H1 (cell line): Measurements from ENCODE around the gene UCHL1. TPM values are rescaled to one million over a fixed set of nuclear protein-coding genes. Genes with fewer than 3 reads are reported as not detected.
A peak's percentile ranks its signal among the peaks of the same experiment; 100 is the strongest.

Experiments used
- CTCF ChIA-PET: fragments of 300-600 bp; sonication (Branson Sonifier 250); formaldehyde crosslinking; loops from one replicate; lab custom pipeline; 2021; ENCODE audit not compliant: partially characterized antibody; lab: Charles Lee
- POLR2A ChIA-PET: fragments of 300-600 bp; sonication (Branson Sonifier 250); formaldehyde crosslinking; loops from one replicate; lab custom pipeline; 2021; ENCODE audit warnings: inconsistent platforms; ENCODE audit not compliant: partially characterized antibody; lab: Charles Lee
- DNase-seq, 2 experiments: peaks; one replicate each; pipeline versions ENCODE4 v3.0.0 to v3.0.0-alpha.2; 2010 to 2022; ENCODE audit warnings: low spot score in 2 of 2, low read depth in 1 of 2, mixed read lengths in 1 of 2
- FAIRE-seq: peaks from 2 replicates; lab custom pipeline; 2011; peaks lifted over from hg19 to GRCh38; lab: Jason Lieb, UNC
- H2AFZ ChIP-seq: 2 replicates; pipeline ENCODE4 v1.8.1; 2012; ENCODE audit warnings: low read length, inconsistent platforms
- H2AK5ac ChIP-seq: 2 replicates; pipeline ENCODE4 v1.6.1; 2013; ENCODE audit warnings: low read depth, low read length
- H2BK120ac ChIP-seq: replicated peaks from 2 replicates; pipeline ENCODE3; 2013; ENCODE audit warnings: low read depth, low read length, inconsistent platforms
- H2BK12ac ChIP-seq: 2 replicates; pipeline ENCODE4 v1.6.1; 2013; ENCODE audit warnings: low read depth, low read length
- H2BK15ac ChIP-seq: 2 replicates; pipeline ENCODE4 v1.6.1; 2013; ENCODE audit warnings: low read length
- H2BK20ac ChIP-seq: 2 replicates; pipeline ENCODE4 v1.6.1; 2013; ENCODE audit warnings: low read length
- H2BK5ac ChIP-seq: 2 replicates; pipeline ENCODE4 v1.6.1; 2013; ENCODE audit warnings: low read depth, low read length
- H3K14ac ChIP-seq: 2 replicates; pipeline ENCODE4 v1.6.1; 2013; ENCODE audit warnings: inconsistent platforms; ENCODE audit not compliant: insufficient read length
- H3K18ac ChIP-seq: 2 replicates; pipeline ENCODE4 v1.6.1; 2013; ENCODE audit warnings: low read length; ENCODE audit errors: extremely low read depth
- H3K23ac ChIP-seq: 2 replicates; pipeline ENCODE4 v1.6.1; 2013; ENCODE audit warnings: inconsistent platforms; ENCODE audit not compliant: insufficient read length
- H3K23me2 ChIP-seq: 2 replicates; pipeline ENCODE4 v1.6.1; 2013; ENCODE audit warnings: low read depth, low read length
- H3K27ac ChIP-seq: 2 replicates; pipeline ENCODE4 v1.6.1; 2011; ENCODE audit warnings: low read depth, low read length, inconsistent platforms
- H3K27me3 ChIP-seq, 4 experiments: replicated peaks in 1 of 4; 1 replicate in 1 of 4; 2 replicates in 3 of 4; pipeline versions ENCODE4 v1.6.1 to v1.8.1; 2011 to 2013; ENCODE audit warnings: low read length in 3 of 4, mild to moderate bottlenecking in 3 of 4, inconsistent platforms in 2 of 4, mixed read lengths in 2 of 4, moderate library complexity in 1 of 4; ENCODE audit not compliant: control insufficient read depth in 3 of 4, insufficient read depth in 3 of 4; ENCODE audit errors: extremely low read depth in 1 of 4
- H3K36me3 ChIP-seq, 4 experiments: 2 replicates each; pipeline versions ENCODE4 v1.6.1 to v1.8.1; 2011 to 2013; ENCODE audit warnings: mild to moderate bottlenecking in 4 of 4, low read length in 3 of 4, moderate library complexity in 2 of 4, control low read depth in 1 of 4, inconsistent platforms in 1 of 4; ENCODE audit not compliant: insufficient read depth in 4 of 4, control insufficient read depth in 2 of 4
- H3K4ac ChIP-seq: replicated peaks from 2 replicates; pipeline ENCODE3; 2013; ENCODE audit warnings: low read length, low read depth, mixed read lengths, inconsistent platforms; ENCODE audit not compliant: insufficient read length
- H3K4me1 ChIP-seq, 4 experiments: replicated peaks in 1 of 4; 1 replicate in 1 of 4; 2 replicates in 3 of 4; pipeline versions ENCODE4 v1.6.1 to v1.8.1; 2011 to 2013; ENCODE audit warnings: low read length in 3 of 4, inconsistent platforms in 2 of 4, mixed read lengths in 1 of 4; ENCODE audit not compliant: insufficient read depth in 4 of 4, control insufficient read depth in 3 of 4
- H3K4me2 ChIP-seq, 2 experiments: 2 replicates each; pipeline versions ENCODE4 v1.6.1 to v1.8.1; 2011 to 2013; ENCODE audit warnings: low read depth in 2 of 2, low read length in 2 of 2, control low read depth in 1 of 2, inconsistent platforms in 1 of 2, mild to moderate bottlenecking in 1 of 2; ENCODE audit not compliant: insufficient read depth in 1 of 2
- H3K4me3 ChIP-seq, 4 experiments: fragments of 200-600, 300-600 bp in 1 of 4; sonication (generic), shearing (Covaris generic), sonication (Bioruptor Twin) in 1 of 4; 2 replicates each; pipeline versions ENCODE4 v1.5.1 to v1.8.1; 2011 to 2016; ENCODE audit warnings: low read length in 4 of 4, low read depth in 3 of 4, control low read depth in 2 of 4, inconsistent platforms in 2 of 4, mild to moderate bottlenecking in 2 of 4, mixed read lengths in 1 of 4, moderate library complexity in 1 of 4; ENCODE audit not compliant: insufficient read depth in 2 of 4; ENCODE audit errors: extremely low read depth in 1 of 4
- H3K56ac ChIP-seq: replicated peaks from 2 replicates; pipeline ENCODE3; 2013; ENCODE audit warnings: low read depth, mild to moderate bottlenecking, mixed read lengths, low read length, inconsistent platforms; ENCODE audit not compliant: insufficient read length
- H3K79me1 ChIP-seq: 2 replicates; pipeline ENCODE4 v1.6.1; 2013; ENCODE audit warnings: low read depth, low read length, control low read depth
- H3K79me2 ChIP-seq, 2 experiments: 2 replicates each; pipeline versions ENCODE4 v1.6.1 to v1.8.1; 2012 to 2013; ENCODE audit warnings: low read length in 2 of 2, mild to moderate bottlenecking in 2 of 2, inconsistent platforms in 1 of 2; ENCODE audit not compliant: insufficient read depth in 2 of 2, control insufficient read depth in 1 of 2
- H3K9ac ChIP-seq, 4 experiments: replicated peaks in 1 of 4; 1 replicate in 1 of 4; 2 replicates in 3 of 4; pipeline versions ENCODE4 v1.6.1 to v1.8.1; 2011 to 2013; ENCODE audit warnings: low read depth in 3 of 4, low read length in 3 of 4, control low read depth in 2 of 4, mild to moderate bottlenecking in 2 of 4, moderate library complexity in 2 of 4, inconsistent platforms in 1 of 4; ENCODE audit errors: extremely low read depth in 1 of 4
- H3K9me3 ChIP-seq, 2 experiments: 2 replicates each; pipeline versions ENCODE4 v1.6.1 to v1.8.1; 2012 to 2013; ENCODE audit warnings: mild to moderate bottlenecking in 2 of 2, moderate library complexity in 2 of 2, control low read depth in 1 of 2, inconsistent platforms in 1 of 2, low read depth in 1 of 2, low read length in 1 of 2, mixed read lengths in 1 of 2; ENCODE audit not compliant: insufficient read depth in 2 of 2
- H4K20me1 ChIP-seq, 2 experiments: replicated peaks in 1 of 2; 2 replicates each; pipeline versions ENCODE3 to v1.8.1; 2011 to 2013; ENCODE audit warnings: inconsistent platforms in 2 of 2, low read length in 2 of 2, mild to moderate bottlenecking in 1 of 2; ENCODE audit not compliant: insufficient read depth in 2 of 2, control insufficient read depth in 1 of 2
- H4K5ac ChIP-seq: 2 replicates; pipeline ENCODE4 v1.6.1; 2013; ENCODE audit warnings: low read length, low read depth, mixed read lengths, inconsistent platforms; ENCODE audit not compliant: insufficient read length
- H4K8ac ChIP-seq: 2 replicates; pipeline ENCODE4 v1.8.0; 2013; ENCODE audit warnings: mild to moderate bottlenecking, moderate library complexity, low read length, inconsistent platforms; ENCODE audit not compliant: insufficient read depth; ENCODE audit errors: extremely low read depth
- H4K91ac ChIP-seq: replicated peaks from 2 replicates; pipeline ENCODE3; 2013; ENCODE audit warnings: low read length, mixed read lengths, inconsistent platforms; ENCODE audit not compliant: insufficient read length
- ASH2L ChIP-seq: fragments of 200-600, 300-600 bp; sonication (generic); IDR thresholded peaks from one replicate; pipeline ENCODE4 v1.7.1; 2017; ENCODE audit warnings: low read length
- ATF3 ChIP-seq: IDR thresholded peaks from 2 replicates; pipeline ENCODE4 v1.6.1; 2011; ENCODE audit warnings: low read depth, mild to moderate bottlenecking, low read length; ENCODE audit not compliant: insufficient read depth
- CTBP2 ChIP-seq: IDR thresholded peaks from 2 replicates; pipeline ENCODE4 v1.7.0; 2011; ENCODE audit warnings: borderline replicate concordance, mild to moderate bottlenecking, moderate library complexity, mixed read lengths, low read length; ENCODE audit not compliant: insufficient read depth, insufficient read length
- CTCF ChIP-seq, 3 experiments: IDR thresholded peaks; 1 replicate in 2 of 3; 2 replicates in 1 of 3; pipeline versions ENCODE4 v1.5.1 to v1.6.1; 2011; ENCODE audit warnings: low read length in 3 of 3, mild to moderate bottlenecking in 3 of 3, inconsistent platforms in 2 of 3, low read depth in 1 of 3, moderate library complexity in 1 of 3; ENCODE audit not compliant: insufficient read depth in 1 of 3; ENCODE audit errors: control extremely low read depth in 1 of 3
- HDAC2 ChIP-seq, 2 experiments: fragments of 300-600 bp in 1 of 2; sonication (generic) in 1 of 2; IDR thresholded peaks; 2 replicates each; pipeline ENCODE4 v1.6.1; 2011 to 2012; ENCODE audit warnings: low read depth in 2 of 2, low read length in 2 of 2, mild to moderate bottlenecking in 2 of 2, moderate library complexity in 2 of 2, borderline replicate concordance in 1 of 2, inconsistent platforms in 1 of 2
- RFX5 ChIP-seq: IDR thresholded peaks from 2 replicates; pipeline ENCODE4 v1.6.1; 2011; ENCODE audit warnings: low read depth, low read length, improper control_type of control experiment, borderline replicate concordance
- WGBS, 2 experiments: shearing (Covaris generic) in 1 of 2; methylation state at CpG; one replicate each; pipeline versions ENCODE4 v1.1.6 to v1.1.7; 2013 to 2015; ENCODE audit warnings: low lambda C conversion rate in 2 of 2, mixed read lengths in 2 of 2, inconsistent platforms in 1 of 2, low coverage in 1 of 2, missing lambda C conversion rate in 1 of 2; ENCODE audit not compliant: insufficient replicate concordance in 2 of 2, insufficient coverage in 1 of 2, insufficient read length in 1 of 2; ENCODE audit errors: extremely low coverage in 1 of 2, missing lambda C conversion rate in 1 of 2; 5-methylcytosine and 5-hydroxymethylcytosine counted together
- polyA plus RNA-seq, 7 experiments: library from polyadenylated mRNA; depleted of rRNA in 3 of 7; stranded (reverse) in 5 of 7; unstranded in 2 of 7; fragments of >200 nt in 5 of 7; fragments of 200-250 nt in 2 of 7; gene quantifications; 1 replicate in 5 of 7; 2 replicates in 1 of 7; 4 replicates in 1 of 7; pipeline versions ENCODE4 v1.2.1 to v1.2.3, GENCODE V29; 2011 to 2013; ENCODE audit warnings: missing spikeins in 2 of 7, mixed read lengths in 2 of 7
- total RNA-seq: library from RNA; stranded (reverse); fragmentation: NEBNext Ultra II Directional; extraction: Animal tissue kit (Norgen Biotek cat#: 25700); gene quantifications from 2 replicates; pipeline ENCODE4 v1.2.1, GENCODE V29; 2021

Gene UCHL1
- total and polyA plus RNA-seq, 2 of the 8 experiments (the other 6 are each of a cell fraction or from before 2014, with no cell fraction given) = 781 to 1,717 TPM

- DNase-seq (peak; percentile 94 to 95), FAIRE-seq (no peak)
- H3K23me2 ChIP-seq = peaks cover 10% of the 10 kb centered on the region
- peaks cover 5% of the 10 kb centered on the region for H3K79me1 ChIP-seq
- H3K27me3 ChIP-seq = no peaks in the 10 kb centered on the region; a peak in 1 of 7 replicates
- whole genome bisulfite sequencing, 2 experiments = 1% methylated on average over 52 of the region's 71 CpGs; no CpG with 5 or more reads in 1 of the 2 experiments
- CTCF ChIA-PET = interaction anchor here (0.5 to 11.0 kb wide), 34 partner anchors 9 to 471 kb away, joined by 3 to 167 read pairs (median 4); partner anchors contain the start of gene UCHL1
- H3K9me3 ChIP-seq = no peaks in the 10 kb centered on the region
- H2AK5ac ChIP-seq = no peak within 1 kb of the TSS
- H3K23ac ChIP-seq = no peak within 1 kb of the TSS
- peaks cover 0 to 2% of the 10 kb centered on the region in 2 experiments for H4K20me1 ChIP-seq
- H3K56ac ChIP-seq = no peak within 1 kb of the TSS
- peak within 1 kb of the TSS; percentile 77 for H2BK5ac ChIP-seq
- H3K4me3 ChIP-seq = peak within 1 kb of the TSS; percentile 55 to 88 (median 85)
- H3K14ac ChIP-seq = no peak within 1 kb of the TSS
- H3K79me2 ChIP-seq = peaks cover 0 to 41% of the 10 kb centered on the region in 2 experiments; a peak in 3 of 4 replicates
- H3K27ac ChIP-seq = 0 out of 2 replicates have a peak within 1 kb of the TSS, but pooled peaks have one; percentile 48
- peak within 1 kb of the TSS; percentile 77 for H4K91ac ChIP-seq
- H4K5ac ChIP-seq = no peak within 1 kb of the TSS
- H3K9ac ChIP-seq = peak within 1 kb of the TSS; percentile 34 to 98 (median 74); a peak in 6 of 7 replicates
- H3K4ac ChIP-seq = no peak within 1 kb of the TSS
- peak within 1 kb of the TSS; percentile 75; the same call in 1 of the 2 replicates for H2BK15ac ChIP-seq
- H2AFZ ChIP-seq = peak within 1 kb of the TSS; percentile 96; the same call in 1 of the 2 replicates
- peak within 1 kb of the TSS; percentile 92 to 94 for H3K4me2 ChIP-seq
- H3K36me3 ChIP-seq = no peaks in the 10 kb centered on the region
- POLR2A ChIA-PET = interaction anchor here (0.5 to 5.6 kb wide), 19 partner anchors 9 to 304 kb away, joined by 3 to 86 read pairs (median 3); partner anchors contain the start of gene UCHL1
- H3K4me1 ChIP-seq = peaks cover 3 to 12% (median 6%) of the 10 kb centered on the region in 4 experiments; a peak in 6 of 7 replicates
- H2BK12ac ChIP-seq = peak within 1 kb of the TSS; percentile 19; the same call in 1 of the 2 replicates
- H2BK20ac ChIP-seq = peak within 1 kb of the TSS; percentile 96
- 0 out of 2 replicates have a peak within 1 kb of the TSS, but pooled peaks have one; percentile 31 for H4K8ac ChIP-seq
- H2BK120ac ChIP-seq = no peak within 1 kb of the TSS
- peak within 1 kb of the TSS; percentile 93 for H3K18ac ChIP-seq
- TF ChIP-seq ATF3 (no peak), RFX5 (peak; percentile 19; the same call in 1 of the 2 replicates), CTCF (IDR thresholded peaks at IDR 0.05; ENCODE audit: control extremely low read depth in 1 of 3, insufficient read depth in 1 of 3, low read depth in 1 of 3, low read length in 3 of 3) (peak; percentile 67 to 93 (median 70)), CTBP2 (peak; percentile 10), ASH2L (peak; percentile 80), HDAC2 (IDR thresholded peaks at IDR 0.05; ENCODE audit: borderline replicate concordance in 1 of 2, low read depth in 2 of 2, low read length in 2 of 2) (0 out of 4 replicates have a peak, but pooled peaks of 1 of the 2 experiments have one; percentile 46)
Measured at GRCh38 chr4:41214136-41214824, 42.4 kb upstream of the UCHL1 start, which contains the start of gene APBB2. Gene APBB2 (minus strand): TSS chr4:41214542. CDS start chr4:41033254, 181,288 bp downstream.
